LNCaP clone FGC (cell line): ENCODE data around the gene SPEM1.

ENCODE experiments used
- DNase-seq: peaks from one replicate; pipeline ENCODE4 v3.0.0-alpha.2; 2011; ENCODE audit warnings: low read depth
- H3K4me3 ChIP-seq: 2 replicates; pipeline ENCODE4 v1.5.1; 2011; ENCODE audit warnings: mild to moderate bottlenecking, low read depth, low read length, control low read depth
- TF ChIP-seq, protein P1 (sequence below): IDR thresholded peaks from 2 replicates; pipeline ENCODE4 v1.5.1; 2012; ENCODE audit warnings: mild to moderate bottlenecking; ENCODE audit not compliant: control insufficient read depth, insufficient read depth; ENCODE audit errors: extremely low read depth

SPEM1 gene, protein sequence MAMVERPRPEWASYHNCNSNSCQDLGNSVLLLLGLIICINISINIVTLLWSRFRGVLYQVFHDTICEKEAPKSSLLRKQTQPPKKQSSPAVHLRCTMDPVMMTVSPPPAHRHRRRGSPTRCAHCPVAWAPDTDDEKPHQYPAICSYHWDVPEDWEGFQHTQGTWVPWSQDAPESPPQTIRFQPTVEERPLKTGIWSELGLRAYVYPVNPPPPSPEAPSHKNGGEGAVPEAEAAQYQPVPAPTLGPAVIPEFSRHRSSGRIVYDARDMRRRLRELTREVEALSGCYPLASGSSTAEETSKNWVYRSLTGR

DNA sequence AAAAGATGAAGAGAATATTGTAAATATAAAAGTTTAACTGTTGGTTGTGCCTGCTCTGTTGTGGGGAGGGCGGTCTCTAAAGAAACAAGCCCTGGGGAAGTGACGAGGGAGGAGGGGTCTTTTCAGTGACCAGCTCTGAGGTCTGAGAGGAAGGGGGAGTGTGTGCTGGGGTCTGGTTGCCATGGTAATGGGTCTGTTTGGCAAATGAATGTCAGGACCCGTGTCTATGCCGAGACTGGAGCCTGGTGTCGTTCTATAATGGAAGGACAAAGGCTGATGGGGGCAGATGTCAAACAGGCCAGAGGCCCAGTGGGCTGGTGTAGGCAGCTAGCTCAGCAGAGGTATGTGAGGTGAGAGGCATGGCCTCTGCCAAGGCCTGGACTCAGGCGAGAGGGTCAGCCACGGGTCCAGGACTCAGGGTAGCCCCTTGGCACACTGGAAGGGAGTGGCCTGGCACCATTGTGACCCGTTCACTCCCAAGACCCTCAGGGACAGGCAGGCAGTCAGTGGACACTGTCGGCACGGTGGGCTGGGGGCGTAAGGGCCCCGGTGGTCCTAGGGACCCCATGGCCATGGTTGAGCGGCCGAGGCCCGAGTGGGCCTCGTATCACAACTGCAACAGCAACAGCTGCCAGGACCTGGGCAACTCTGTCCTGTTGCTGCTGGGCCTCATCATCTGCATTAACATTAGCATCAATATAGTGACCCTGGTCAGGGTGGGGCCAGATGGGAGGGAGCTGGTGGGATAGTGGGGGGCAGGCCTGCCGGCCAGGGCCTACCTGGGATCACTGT is at the start of gene SPEM1:
TSS of gene SPEM1 (plus strand) at position 506 of the 792 bp plus-strand sequence. CDS start at position 567, 61 bp downstream.
- TF ChIP-seq, protein P1, sequence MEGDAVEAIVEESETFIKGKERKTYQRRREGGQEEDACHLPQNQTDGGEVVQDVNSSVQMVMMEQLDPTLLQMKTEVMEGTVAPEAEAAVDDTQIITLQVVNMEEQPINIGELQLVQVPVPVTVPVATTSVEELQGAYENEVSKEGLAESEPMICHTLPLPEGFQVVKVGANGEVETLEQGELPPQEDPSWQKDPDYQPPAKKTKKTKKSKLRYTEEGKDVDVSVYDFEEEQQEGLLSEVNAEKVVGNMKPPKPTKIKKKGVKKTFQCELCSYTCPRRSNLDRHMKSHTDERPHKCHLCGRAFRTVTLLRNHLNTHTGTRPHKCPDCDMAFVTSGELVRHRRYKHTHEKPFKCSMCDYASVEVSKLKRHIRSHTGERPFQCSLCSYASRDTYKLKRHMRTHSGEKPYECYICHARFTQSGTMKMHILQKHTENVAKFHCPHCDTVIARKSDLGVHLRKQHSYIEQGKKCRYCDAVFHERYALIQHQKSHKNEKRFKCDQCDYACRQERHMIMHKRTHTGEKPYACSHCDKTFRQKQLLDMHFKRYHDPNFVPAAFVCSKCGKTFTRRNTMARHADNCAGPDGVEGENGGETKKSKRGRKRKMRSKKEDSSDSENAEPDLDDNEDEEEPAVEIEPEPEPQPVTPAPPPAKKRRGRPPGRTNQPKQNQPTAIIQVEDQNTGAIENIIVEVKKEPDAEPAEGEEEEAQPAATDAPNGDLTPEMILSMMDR = no peak
- no peak within 1 kb of the TSS for H3K4me3 ChIP-seq
- no peak for DNase-seq

DNA sequence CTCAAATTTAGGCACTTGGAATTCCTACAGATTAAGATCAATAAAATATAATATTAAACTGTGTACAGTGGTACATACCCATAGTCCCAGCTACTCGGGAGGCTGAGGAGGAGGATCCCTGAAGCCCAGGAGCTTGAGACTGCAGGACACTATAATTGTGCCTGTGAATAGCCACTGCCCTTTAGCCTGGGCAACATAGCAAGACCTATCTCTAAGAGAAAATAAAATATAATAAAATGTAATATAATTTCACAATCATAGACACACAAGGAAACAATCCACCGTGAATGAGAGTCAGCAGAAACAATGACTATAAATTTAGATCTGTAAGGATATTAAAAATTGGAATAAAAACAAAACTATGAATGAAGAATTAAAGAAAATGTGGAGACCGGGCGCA is 49.3 kb upstream of the SPEM1 start:
- H3K4me3 ChIP-seq = no peak overlapping the region
- DNase-seq = no peak
- TF ChIP-seq, protein P1 = no peak

DNA sequence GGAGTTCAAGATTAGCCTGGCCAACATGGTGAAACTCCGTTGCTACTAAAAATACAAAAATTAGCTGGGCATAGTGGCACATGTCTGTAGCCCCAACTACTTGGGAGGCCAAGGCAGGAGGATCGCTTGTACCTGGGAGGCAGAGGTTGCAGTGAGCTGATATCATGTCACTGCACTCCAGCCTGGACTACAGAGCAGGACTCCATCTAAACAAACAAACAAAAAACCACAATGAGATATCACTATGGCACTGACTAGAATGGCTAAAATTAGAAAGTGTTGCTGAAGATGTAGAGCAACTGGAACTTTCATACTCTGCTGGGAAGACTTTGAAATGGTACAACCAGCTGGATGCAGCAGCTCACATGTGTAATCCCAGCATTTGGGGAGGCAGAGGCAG is 45.8 kb upstream of the SPEM1 start:
- DNase-seq = no peak
- H3K4me3 ChIP-seq = no peak overlapping the region
- TF ChIP-seq, protein P1 = no peak

DNA sequence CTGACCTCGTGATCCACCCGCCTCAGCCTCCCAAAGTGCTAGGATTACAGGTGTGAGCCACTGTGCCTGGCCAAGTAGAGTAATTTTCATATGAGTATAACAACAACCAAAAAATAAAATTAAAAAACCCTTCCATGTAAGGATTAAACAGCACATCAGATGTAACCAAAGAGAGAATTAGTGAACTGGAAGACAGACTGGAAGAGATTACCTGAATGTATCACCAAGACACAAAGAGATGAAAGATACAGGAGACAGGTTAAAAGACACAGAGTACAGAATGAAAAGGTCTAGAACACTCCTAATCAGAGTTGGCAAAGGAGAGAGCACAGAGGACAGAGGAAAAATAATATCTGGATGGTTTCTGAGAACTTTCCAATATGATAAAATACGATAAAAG is 41.0 kb upstream of the SPEM1 start:
- DNase-seq = no peak
- TF ChIP-seq, protein P1 = no peak
- no peak overlapping the region for H3K4me3 ChIP-seq

DNA sequence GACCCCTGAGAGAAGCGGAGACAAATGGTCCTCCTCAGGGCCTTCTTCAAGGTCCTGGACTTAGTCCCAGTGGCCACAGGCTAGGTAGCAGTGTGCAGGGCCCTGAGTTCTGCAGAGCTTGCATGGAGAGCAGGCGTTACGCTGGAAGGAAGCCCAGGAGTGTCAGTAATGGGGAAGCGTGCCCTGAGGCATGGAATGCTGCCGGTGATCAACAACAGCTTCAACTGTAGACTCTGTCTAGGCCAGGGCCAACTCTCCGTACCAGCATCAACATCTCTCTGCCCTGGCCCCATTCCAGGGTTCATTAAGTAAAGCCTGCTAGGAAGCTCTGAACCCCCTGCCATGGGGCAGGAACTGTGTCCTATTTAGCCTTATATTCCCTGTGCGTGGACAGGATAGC is 39.8 kb upstream of the SPEM1 start:
- TF ChIP-seq, protein P1 = no peak
- DNase-seq = peak; percentile 67
- peak overlapping the region; percentile 62 for H3K4me3 ChIP-seq

DNA sequence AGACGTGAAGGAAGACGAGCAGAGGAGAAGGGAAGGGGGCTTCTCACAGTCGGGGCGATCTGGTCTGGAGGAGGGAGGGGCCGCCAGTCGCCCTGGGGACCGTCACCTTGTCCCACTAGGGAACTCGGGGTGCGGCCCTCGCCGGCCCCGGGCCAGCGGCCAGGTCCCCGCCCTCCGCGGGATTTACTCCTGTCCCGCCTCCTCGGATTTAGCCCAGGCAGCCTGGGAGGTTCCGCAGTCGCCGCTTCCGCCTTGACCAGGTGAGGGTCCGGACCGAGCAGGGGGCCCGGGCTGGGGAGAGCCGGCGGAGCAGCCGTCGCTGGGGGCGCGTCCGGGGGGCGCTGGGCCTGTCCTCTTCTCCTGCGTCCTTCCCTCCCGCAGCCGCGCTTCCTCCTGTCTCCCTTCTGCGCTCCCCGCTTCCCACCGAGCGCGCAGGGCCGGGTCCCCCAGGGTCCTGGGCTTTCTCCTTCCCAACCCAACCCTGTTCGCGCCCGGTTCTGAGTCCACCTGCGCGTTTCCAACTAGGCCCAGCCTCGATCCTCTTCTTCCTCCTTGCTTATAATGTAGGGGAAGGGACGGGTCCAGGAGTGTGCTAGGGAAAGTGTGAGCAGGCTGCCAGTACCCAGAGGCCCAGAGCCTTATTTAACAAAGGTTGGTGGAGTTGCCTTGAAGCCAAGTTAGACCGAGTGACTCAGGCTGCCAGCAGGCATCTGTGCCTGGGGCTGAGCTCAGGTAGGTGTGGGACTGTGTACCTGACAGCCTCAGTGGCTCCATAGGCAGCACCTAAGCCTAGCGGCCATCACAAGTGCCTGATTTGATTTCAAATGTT is 39.1 kb upstream of the SPEM1 start, which contains the start of gene TNK1:
TSS of gene TNK1 (plus strand) at position 235 of the 829 bp plus-strand sequence. CDS start 1,838 bp downstream, outside the sequence.
- TF ChIP-seq, protein P1 = no peak
- H3K4me3 ChIP-seq = peak within 1 kb of the TSS; percentile 62
- DNase-seq = no peak
